ENCODE measurements around the gene COLEC12. TPM values are rescaled to one million over a fixed set of nuclear protein-coding genes. Genes with fewer than 3 reads are reported as not detected.
A peak's percentile ranks its signal among the peaks of the same experiment; 100 is the strongest.
"Not testable (repeated sequence)": the region's sequence is repeated elsewhere in the genome, so short reads cannot be mapped to it uniquely, and the experiment has no call there.

Gene COLEC12
- total RNA-seq, 1 donor from 2014 or later: 36.7 TPM

GRCh38 chr18:293536-293935, 207.0 kb downstream of the COLEC12 start:
- DNase-seq (ENCODE audit: low spot score): no peak

DNA sequence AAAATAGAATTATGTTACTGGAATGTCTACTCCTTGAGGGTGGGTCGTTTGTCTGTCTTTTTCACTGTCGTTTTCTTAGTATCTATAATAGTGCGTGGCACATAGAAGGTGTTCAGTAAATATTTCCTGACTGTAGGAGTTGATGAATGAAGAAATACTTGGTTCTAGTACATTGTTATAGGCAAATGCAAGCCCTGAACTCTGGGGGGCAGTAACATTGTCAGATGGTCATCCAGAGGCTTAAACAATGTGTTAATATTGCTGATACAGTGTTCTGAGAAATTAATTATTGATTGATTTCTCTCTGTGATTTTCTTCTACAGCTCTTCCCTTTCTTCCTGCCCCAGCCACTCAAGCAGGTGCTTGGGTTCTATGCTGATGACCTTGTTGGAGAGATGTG, 208.2 kb downstream of the COLEC12 start:
- no peak for DNase-seq (ENCODE audit: low spot score)

GRCh38 chr18:289970-290369, 210.5 kb downstream of the COLEC12 start:
- DNase-seq (ENCODE audit: low spot score): not testable (repeated sequence)

DNA sequence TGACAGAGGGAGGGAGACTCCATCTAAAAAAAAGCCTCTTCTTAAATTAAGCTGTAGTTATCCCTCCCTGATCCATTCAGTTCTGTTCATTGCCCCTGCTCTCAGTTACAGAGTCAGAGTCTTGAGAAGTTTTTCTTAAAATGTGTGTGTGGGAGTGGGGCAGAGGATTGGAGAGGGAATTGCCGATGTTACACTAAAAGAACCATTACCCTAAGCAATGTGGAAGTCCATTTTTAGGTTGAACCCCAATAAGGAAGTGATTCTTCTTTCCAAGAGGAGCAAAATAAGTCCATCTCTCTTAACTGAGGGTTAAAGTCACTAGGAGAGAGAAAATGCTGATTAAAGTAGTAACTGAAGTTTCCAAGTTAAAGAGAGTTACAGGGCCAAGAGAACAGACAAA, 211.5 kb downstream of the COLEC12 start:
- no peak for DNase-seq (ENCODE audit: low spot score)

- DNase-seq (ENCODE audit: low spot score): no peak
Observed at GRCh38 chr18:286515-287310, 213.8 kb downstream of the COLEC12 start.

DNA sequence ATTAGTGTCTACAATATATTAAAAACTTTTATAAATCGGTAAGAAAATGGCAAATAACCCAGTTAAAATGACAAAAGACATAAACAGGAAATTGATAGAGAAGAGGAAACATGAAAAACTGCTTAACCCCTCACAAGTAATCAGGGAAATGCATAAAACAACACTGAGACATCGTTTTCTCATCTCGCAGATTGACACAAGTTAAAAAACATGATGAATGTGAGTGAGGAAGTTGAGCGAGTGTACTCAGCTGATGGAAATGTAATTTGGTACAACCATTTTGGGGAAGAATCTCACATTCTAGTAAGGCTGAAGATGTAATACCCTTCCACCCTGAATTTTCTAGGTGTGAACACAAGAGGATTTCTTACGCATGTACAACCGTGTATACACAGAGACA, 214.7 kb downstream of the COLEC12 start:
- no peak for DNase-seq (ENCODE audit: low spot score)

DNA sequence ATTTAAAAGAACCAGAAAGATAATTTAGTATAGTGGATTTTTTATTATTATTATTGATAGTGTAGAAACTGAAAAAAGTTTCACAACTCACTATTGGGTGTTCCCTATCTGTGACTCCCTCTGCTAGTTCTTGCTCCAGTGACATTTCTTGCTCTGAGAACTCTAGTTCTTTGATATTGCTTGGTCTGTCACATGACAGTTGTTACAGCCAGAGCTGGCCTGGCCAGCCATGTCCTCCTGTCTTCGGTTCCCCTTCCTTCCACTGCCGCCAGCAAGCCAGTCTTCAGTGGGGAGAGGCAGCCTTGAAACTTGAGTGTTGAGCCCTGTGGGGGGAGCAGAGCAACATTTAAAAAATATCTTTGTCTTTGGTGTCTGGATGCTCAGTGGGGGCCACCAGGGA, 225.0 kb downstream of the COLEC12 start:
- no peak for DNase-seq (ENCODE audit: low spot score)

DNA sequence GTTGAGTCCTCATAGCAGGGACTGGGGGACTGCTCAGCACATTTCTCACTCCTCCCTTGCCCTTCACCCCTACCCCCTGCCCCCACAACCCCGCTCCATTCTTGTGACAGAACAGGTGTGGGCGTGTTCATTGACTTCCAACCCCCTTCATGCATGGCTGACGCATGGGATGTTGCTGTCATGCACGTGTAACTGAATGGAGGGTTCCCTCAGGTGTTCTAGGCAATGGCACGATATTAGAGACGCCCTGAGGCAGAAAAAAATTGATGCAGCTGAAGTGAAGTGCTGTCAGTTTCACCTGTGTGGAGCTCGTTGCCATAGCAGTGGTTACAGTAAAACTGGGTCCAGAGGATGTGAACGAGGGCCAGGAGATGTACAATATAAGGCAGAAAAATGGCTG, 226.2 kb downstream of the COLEC12 start:
- no peak for DNase-seq (ENCODE audit: low spot score)

DNA sequence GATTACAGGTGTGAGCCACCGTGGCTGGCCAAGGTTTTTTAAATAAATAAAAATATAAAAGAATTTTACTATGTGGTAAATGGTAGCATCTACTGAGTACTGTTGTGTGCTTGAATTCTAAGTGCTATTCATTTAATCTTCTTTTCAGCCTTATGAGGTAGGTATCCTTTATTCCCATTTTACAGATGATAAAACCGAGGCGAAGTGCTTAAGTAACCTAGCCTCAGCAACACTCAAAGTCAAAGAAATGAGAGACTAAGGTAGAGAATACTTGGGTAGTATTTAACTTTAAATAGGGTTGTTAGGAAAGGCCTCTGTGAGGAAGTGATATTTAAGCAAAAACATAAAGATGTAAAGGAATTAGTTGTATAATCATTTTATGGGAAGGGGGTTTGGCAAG, 227.0 kb downstream of the COLEC12 start:
- DNase-seq (ENCODE audit: low spot score): no peak

DNA sequence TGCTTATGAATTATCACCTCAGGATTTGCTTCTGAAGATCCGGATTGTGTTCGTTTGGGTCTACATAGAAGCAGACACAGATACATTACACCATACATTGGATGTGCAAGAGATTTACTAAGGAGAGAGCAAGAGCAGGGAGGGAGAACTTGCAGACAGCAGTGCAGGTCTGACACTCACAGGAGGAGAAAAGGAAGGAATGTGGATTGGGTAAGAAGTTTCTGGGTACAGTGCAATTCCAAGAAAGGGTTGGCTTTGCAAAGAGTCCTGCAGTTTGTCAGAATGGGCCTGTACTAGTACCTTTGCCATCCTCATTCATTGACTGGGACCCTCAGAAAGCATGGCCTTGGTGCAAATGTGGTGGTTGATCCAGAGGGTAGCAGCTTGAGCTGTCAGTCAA, 227.9 kb downstream of the COLEC12 start:
- no peak for DNase-seq (ENCODE audit: low spot score)

GRCh38 chr18:269480-270095, 230.9 kb downstream of the COLEC12 start:
- no peak for DNase-seq (ENCODE audit: low spot score)

- DNase-seq (ENCODE audit: low spot score): peak; percentile 98
Observed at GRCh38 chr18:267688-268552, 232.6 kb downstream of the COLEC12 start, which contains the start of gene THOC1. TSS of gene THOC1 (minus strand) at chr18:268047. CDS start at chr18:268019, 28 bp downstream.

- no peak for DNase-seq (ENCODE audit: low spot score)
Observed at GRCh38 chr18:267380-267687, 233.2 kb downstream of the COLEC12 start.

Other genes starting within 250 kb of the COLEC12 start
- 31.8 TPM for gene THOC1, start 232.7 kb downstream of the COLEC12 start, total RNA-seq
- gene CETN1, start 79.7 kb upstream of the COLEC12 start, total RNA-seq: not detected
- gene CLUL1, start 96.3 kb upstream of the COLEC12 start, total RNA-seq: not detected
- gene TYMS, start 157.0 kb upstream of the COLEC12 start, total RNA-seq: 1.2 TPM
- gene ENOSF1, start 211.9 kb upstream of the COLEC12 start, total RNA-seq: 54.5 TPM